Left cardiac atrium (tissue), 4 donors: ENCODE measurements around the gene PMVK. TPM values are rescaled to one million over a fixed set of nuclear protein-coding genes. Genes with fewer than 3 reads are reported as not detected.

ENCODE experiments used
- ATAC-seq, 2 donors: fragments of 200-7000 bp; cut with Tn5 transposase; one replicate each; pipeline ENCODE4 v1.9.1; 2020; ENCODE audit warnings: mild to moderate bottlenecking in 2 of 2, moderate library complexity in 2 of 2
- DNase-seq: peaks from one replicate; pipeline ENCODE4 v3.0.0-alpha.2; 2020
- intact Hi-C, 2 donors: fragments of 100-400 bp; cut with DNase I; formaldehyde crosslinking; loops; one replicate each; pipeline versions ENCODE4 v1.14.1 to v1.15.1; 2022 to 2023
- total RNA-seq, 2 donors: library from RNA; stranded (reverse); fragmentation: NEBNext Ultra II Directional; extraction: Animal tissue kit (Norgen Biotek cat#: 25700); gene quantifications; one replicate each; pipeline ENCODE4 v1.2.1, GENCODE V29; 2021
- donor health status: DM: no; HTN: yes; CAD: no.
- donor health status: DM: no; HTN: yes; CAD: no; lungs with severe emphysema.
- donor health status: DM: yes; HTN: yes; CAD: no.
- donor health status: Dilated cardiomyopathy.

The PMVK gene
- total RNA-seq, 2 donors from 2014 or later = 55.9 to 63.7 TPM

DNA sequence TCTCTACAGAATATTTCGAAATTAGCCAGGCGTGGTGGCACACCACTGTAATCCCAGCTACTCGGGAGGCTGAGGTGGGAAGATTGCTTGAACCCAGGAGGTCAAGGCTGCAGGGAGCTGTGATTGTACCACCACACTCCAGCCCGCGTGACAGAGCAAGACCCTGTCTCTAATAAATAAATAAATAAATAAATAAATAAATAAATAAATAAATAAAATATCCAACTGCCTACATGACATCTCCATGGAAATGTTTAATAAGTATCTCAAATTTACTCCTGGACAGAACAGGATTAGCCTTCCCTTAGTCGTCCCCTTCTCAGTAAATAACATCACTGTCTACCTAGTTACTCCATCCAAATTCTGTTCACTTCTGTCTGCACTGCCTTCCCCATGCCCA lies 37.5 kb downstream of the PMVK start:
- DNase-seq (no peak), ATAC-seq (no peak)
- intact Hi-C loops = no loop called here

GRCh38 chr1:154896771-154897286 lies 39.7 kb downstream of the PMVK start:
- ATAC-seq = no peak
- no peak for DNase-seq
- intact Hi-C loops = no loop called here

DNA sequence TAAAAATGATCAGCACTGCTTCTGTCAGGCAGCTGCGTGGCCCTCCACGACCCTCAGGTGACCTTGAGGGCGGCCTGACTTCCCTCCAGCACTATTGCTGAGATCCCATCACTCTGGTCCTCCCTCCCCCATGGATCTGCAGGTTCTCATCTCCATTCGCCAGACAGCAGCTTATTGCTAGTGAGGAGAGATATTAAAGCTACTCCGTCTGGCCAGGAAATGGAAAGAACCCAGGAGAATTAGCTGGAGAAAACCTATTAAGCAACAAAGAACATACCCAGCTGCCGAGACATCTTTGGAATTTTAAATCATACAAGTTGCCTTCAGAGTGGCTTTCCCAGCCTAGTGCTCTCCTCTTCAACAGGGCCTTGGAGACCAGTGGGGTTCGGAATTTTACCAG lies 40.7 kb downstream of the PMVK start:
- DNase-seq (no peak), ATAC-seq (no peak)
- intact Hi-C loops = no loop called here

DNA sequence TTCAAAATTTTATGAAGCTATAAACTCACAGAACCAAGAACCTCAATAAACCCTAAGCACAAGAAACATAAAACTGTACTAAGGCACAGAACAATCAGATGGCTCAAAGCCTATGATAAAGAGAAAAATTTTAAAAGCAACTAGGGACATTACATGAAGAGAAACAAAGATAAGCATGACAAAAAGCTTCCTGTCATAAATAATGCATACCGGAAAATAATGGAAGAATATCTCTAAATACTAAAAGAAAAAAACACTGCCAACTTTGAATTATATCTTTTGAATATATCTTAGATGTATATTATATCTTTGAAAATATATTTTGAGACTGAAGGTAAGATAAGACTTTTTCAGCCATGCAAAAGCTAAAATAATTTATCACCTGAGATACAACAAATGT lies 45.1 kb downstream of the PMVK start:
- no peak for ATAC-seq
- intact Hi-C loops = no loop called here
- no peak for DNase-seq

DNA sequence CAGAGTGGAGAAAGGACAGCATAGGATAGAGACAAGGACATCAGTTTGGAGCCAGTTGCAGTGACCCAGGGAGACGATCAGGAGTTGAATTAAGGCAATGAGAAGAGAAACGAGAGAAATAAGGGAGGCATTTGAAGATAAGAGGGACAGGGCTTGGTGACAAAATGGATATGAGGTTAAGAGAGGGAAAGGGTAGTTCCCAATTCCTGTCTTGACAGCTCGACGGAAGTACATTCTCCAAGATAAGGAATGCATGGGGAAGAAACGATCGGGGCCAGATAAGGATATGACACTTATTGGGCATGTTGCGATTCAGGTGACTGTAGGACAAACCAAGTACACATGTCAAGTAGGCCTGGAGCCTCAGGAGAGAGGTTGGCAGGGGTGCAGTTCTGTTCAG lies 47.8 kb downstream of the PMVK start:
- DNase-seq = no peak
- intact Hi-C loops = loop anchor here in 1 of 2 donors (10.0 kb wide), 1 partner anchor 314 kb away; no protein-coding TSS in a partner anchor

DNA sequence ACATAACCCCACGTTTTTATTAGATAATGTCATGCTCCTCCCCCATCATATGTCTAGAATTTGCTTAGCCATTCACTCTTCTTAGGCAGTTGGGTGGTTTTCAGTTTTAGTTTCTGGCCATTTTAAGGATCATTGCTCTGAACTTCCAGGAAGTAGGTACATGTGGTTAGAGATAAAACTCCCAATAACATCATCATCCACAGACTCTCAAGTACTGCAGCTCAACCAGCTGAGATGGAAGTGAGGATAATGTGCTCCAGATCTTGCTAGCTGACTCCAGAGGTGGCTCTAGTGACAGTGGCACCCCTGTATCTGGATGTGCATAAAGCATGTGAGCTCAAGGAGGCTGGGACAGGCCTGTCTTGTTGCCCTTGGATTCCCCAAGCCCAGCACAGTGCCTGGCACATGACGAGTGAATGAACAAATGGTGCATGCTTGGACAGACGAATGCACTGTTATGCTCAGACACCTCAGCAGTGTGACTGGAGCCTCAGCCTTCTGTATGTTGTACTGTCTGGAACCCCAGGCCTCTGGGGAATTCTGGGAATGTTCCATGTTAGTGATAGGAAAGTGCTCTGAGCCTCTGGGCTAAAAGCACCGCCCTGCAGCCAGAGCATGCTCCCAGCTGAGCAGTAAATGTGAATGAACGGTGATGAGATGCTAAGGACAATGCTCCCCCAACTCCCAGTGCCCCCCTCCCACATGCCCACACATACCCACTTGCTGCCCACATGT lies 50.1 kb downstream of the PMVK start:
- intact Hi-C loops = loop anchor here in 1 of 2 donors (10.0 kb wide), 1 partner anchor 312 kb away; no protein-coding TSS in a partner anchor
- no peak for ATAC-seq
- DNase-seq = no peak

More for the DNA sequence above, 47.8 kb downstream of the PMVK start:
- no peak for ATAC-seq

- no peak for ATAC-seq
These were observed 51.4 kb downstream of the PMVK start for GRCh38 chr1:154884869-154885701.

DNA sequence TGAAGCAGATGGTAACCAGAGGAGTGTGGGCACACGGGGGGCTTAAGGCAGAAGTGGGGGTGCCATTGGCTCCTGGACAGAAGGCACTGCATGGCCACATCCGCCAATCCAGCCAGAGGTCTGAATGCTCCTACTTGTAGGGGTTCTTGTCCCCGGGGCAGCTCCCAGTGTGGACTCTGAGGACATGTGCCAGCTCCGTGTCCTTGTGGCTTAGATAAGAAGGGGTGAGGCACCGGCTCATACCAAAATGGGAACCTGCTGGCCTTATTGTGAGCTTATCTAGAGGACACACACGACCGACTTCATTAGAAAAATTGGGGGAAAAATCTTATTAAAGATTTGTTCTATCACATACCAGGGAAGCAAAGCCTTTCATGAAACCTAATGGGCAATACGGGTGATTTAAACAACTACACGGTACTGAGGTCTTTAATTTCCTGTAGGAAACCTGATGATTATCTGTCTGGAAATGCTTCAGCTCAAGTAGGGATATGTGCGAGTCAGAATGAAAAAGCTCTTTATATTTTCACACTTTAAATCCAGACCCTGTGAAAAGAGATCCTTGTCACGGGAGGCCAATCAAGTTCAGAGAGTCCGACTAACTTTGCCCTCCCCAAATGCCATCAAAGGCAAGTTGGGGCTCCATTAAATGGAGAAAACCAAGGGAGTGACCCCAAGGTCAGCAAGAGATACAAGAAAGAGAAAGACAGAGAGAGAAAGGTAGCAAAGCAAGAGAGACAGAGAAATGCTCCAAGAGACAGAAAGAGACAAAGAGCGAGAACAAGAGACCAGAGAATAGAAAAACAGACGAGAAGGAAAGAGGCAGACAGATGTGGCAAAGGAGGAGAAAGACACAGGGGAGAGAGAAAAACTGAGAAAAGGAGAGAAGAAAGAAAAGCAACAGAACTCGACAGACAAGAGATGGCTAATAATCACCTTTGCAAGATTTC lies 52.3 kb downstream of the PMVK start:
- intact Hi-C loops = loop anchor here in 1 of 2 donors (5.0 to 10.0 kb wide), 2 partner anchors 217 to 309 kb away; no protein-coding TSS in a partner anchor
- ATAC-seq = peak; percentile 27 to 28
- DNase-seq = no peak

More at GRCh38 chr1:154884869-154885701, 51.4 kb downstream of the PMVK start:
- intact Hi-C loops = loop anchor here in 1 of 2 donors (5.0 to 10.0 kb wide), 2 partner anchors 218 to 310 kb away; no protein-coding TSS in a partner anchor
- DNase-seq = no peak

GRCh38 chr1:154881820-154882535 lies 54.5 kb downstream of the PMVK start:
- ATAC-seq (no peak), DNase-seq (no peak)
- intact Hi-C loops = loop anchor here in 1 of 2 donors (5.0 to 10.0 kb wide), 2 partner anchors 215 to 307 kb away; no protein-coding TSS in a partner anchor

GRCh38 chr1:154880671-154881070 lies 55.8 kb downstream of the PMVK start:
- no peak for DNase-seq
- intact Hi-C loops = loop anchor here in 1 of 2 donors (5.0 to 10.0 kb wide), 2 partner anchors 213 to 306 kb away; no protein-coding TSS in a partner anchor
- no peak for ATAC-seq

DNA sequence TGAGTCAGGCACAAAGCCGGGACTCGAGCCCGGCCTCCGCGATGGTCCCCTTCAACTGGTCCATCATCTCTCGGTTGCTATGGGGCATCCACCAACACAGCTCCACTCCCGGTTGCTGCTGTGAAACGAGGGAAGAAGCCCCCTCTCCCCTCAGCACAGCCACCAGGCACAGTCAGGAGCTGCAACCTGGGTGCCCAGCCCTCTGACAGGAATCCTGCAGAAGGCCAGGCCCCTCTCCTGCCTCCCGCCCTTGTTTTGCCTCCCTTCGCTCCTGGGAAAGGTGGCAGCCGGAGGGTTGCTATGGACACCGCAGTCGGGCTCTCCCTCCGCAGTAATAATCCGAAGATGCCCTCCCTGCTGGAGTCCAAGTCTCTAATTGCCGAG lies 57.5 kb downstream of the PMVK start:
- DNase-seq (no peak), ATAC-seq (no peak)
- intact Hi-C loops = loop anchor here in 1 of 2 donors (2.0 to 5.0 kb wide), 3 partner anchors 112 to 317 kb away; no protein-coding TSS in a partner anchor

GRCh38 chr1:154878371-154879037 lies 58.0 kb downstream of the PMVK start:
- intact Hi-C loops = loop anchor here in 1 of 2 donors (2.0 to 5.0 kb wide), 3 partner anchors 111 to 316 kb away; no protein-coding TSS in a partner anchor
- ATAC-seq (peak; percentile 92 to 93), DNase-seq (peak; percentile 84)

GRCh38 chr1:154877370-154877974 lies 59.0 kb downstream of the PMVK start:
- DNase-seq (peak; percentile 45), ATAC-seq (peak in 1 of 2 donors; percentile 78)
- intact Hi-C loops = loop anchor here in 1 of 2 donors (5.0 kb wide), 2 partner anchors 110 to 315 kb away; no protein-coding TSS in a partner anchor

DNA sequence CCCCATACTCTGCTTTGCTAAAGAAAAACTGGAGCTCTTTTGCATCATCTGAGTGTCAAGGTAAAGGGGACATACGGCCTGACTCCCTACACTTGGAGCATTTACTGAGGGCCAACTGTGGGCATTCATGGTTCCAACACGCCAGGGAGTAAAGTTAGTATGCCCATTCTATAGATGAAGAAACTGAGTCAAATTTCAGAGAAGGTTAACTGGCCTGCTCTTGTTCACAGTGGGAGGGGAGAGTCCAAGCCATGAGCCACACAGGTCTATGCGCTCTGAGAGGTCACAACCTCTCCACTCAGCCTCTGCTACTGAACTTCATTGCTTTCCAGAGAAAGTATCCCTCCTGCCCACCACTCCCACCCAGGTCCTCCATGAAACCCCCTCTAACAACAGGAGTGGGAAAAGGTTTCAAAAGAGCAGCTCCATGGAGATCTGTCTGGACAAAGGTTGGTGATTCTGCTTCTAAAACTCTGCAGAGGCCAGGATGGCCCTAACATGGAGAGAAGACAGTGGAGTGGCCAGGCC lies 59.6 kb downstream of the PMVK start:
- DNase-seq = no peak
- no peak for ATAC-seq
- intact Hi-C loops = loop anchor here in 1 of 2 donors (5.0 kb wide), 2 partner anchors 110 to 315 kb away; no protein-coding TSS in a partner anchor
